Neutrophil (primary cell): Measurements from ENCODE around the gene ASTN1.

Experiments
- H3K27ac ChIP-seq: fragments of 200-600 bp; sonication (generic); 2 replicates; pipeline ENCODE4 v1.5.1; 2016; ENCODE audit warnings: mild to moderate bottlenecking, moderate library complexity
- H3K27me3 ChIP-seq: fragments of 200-600 bp; sonication (generic); 2 replicates; pipeline ENCODE4 v1.6.0; 2016; ENCODE audit warnings: mild to moderate bottlenecking
- H3K36me3 ChIP-seq: fragments of 200-600 bp; sonication (generic); 2 replicates; pipeline ENCODE4 v1.5.1; 2017
- H3K4me1 ChIP-seq, 2 experiments: fragments of 200-600 bp in 1 of 2; sonication (generic) in 1 of 2; 1 replicate in 1 of 2; 2 replicates in 1 of 2; pipeline versions ENCODE4 v1.5.1 to v1.6.1; 2013 to 2016; ENCODE audit warnings: low read depth in 1 of 2, low read length in 1 of 2, mild to moderate bottlenecking in 1 of 2, moderate library complexity in 1 of 2; ENCODE audit not compliant: control insufficient read depth in 1 of 2, insufficient read depth in 1 of 2
- H3K4me3 ChIP-seq, 2 experiments: fragments of 200-600 bp in 1 of 2; sonication (generic) in 1 of 2; 1 replicate in 1 of 2; 2 replicates in 1 of 2; pipeline ENCODE4 v1.5.1; 2013 to 2016; ENCODE audit warnings: low read depth in 1 of 2, low read length in 1 of 2, mild to moderate bottlenecking in 1 of 2, moderate library complexity in 1 of 2
- H3K9me3 ChIP-seq: fragments of 200-600 bp; sonication (generic); 2 replicates; pipeline ENCODE4 v1.5.1; 2016
- CTCF ChIP-seq: fragments of 200-600 bp; sonication (generic); IDR thresholded peaks from 2 replicates; pipeline ENCODE4 v1.5.1; 2016; ENCODE audit warnings: antibody characterized with exemption

Gene ASTN1

GRCh38 chr1:176854758-176855745 lies 309.5 kb downstream of the ASTN1 start:
- no peak overlapping the region for H3K4me3 ChIP-seq
- no peak for TF ChIP-seq CTCF
- no peaks in the 10 kb centered on the region for H3K36me3 ChIP-seq
- no peaks in the 10 kb centered on the region for H3K9me3 ChIP-seq
- no peaks in the 10 kb centered on the region for H3K27me3 ChIP-seq
- H3K27ac ChIP-seq, result no peak overlapping the region
- H3K4me1 ChIP-seq, result no peaks in the 10 kb centered on the region

GRCh38 chr1:176854121-176854520 lies 310.4 kb downstream of the ASTN1 start:
- Histone ChIP-seq H3K4me3 (no peak overlapping the region), H3K4me1 (no peaks in the 10 kb centered on the region), H3K36me3 (no peaks in the 10 kb centered on the region), H3K27me3 (no peaks in the 10 kb centered on the region), H3K9me3 (no peaks in the 10 kb centered on the region), H3K27ac (no peak overlapping the region)
- no peak for TF ChIP-seq CTCF

- Histone ChIP-seq H3K4me3 (no peak overlapping the region), H3K4me1 (no peaks in the 10 kb centered on the region), H3K27me3 (no peaks in the 10 kb centered on the region), H3K9me3 (no peaks in the 10 kb centered on the region), H3K36me3 (no peaks in the 10 kb centered on the region), H3K27ac (no peak overlapping the region)
- no peak for TF ChIP-seq CTCF
Measured at GRCh38 chr1:176853503-176853902, 311.0 kb downstream of the ASTN1 start.

- no peak for TF ChIP-seq CTCF
- Histone ChIP-seq H3K27ac (no peak overlapping the region), H3K9me3 (no peaks in the 10 kb centered on the region), H3K4me3 (no peak overlapping the region), H3K4me1 (no peaks in the 10 kb centered on the region), H3K27me3 (no peaks in the 10 kb centered on the region), H3K36me3 (no peaks in the 10 kb centered on the region)
Measured at GRCh38 chr1:176852124-176852523, 312.4 kb downstream of the ASTN1 start.

- Histone ChIP-seq H3K27ac (no peak overlapping the region), H3K9me3 (no peaks in the 10 kb centered on the region), H3K27me3 (no peaks in the 10 kb centered on the region), H3K36me3 (no peaks in the 10 kb centered on the region), H3K4me1 (no peaks in the 10 kb centered on the region), H3K4me3 (no peak overlapping the region)
- no peak for TF ChIP-seq CTCF
Measured at GRCh38 chr1:176850871-176851270, 313.6 kb downstream of the ASTN1 start.
